Stimulated activated CD4-positive, alpha-beta T cell treated with anti-CD3 and anti-CD28 coated beads, TNF-alpha, amount 100 ng/mL, for 48 hours (primary cell): ENCODE measurements around the gene STK24.

ENCODE experiments used
- DNase-seq, 3 donors: peaks; one replicate each; pipeline ENCODE4 v3.0.0-alpha.2; 2020; ENCODE audit warnings: low read depth in 3 of 3

Gene STK24

GRCh38 chr13:98492335-98493041 lies 84.4 kb downstream of the STK24 start:
- no peak for DNase-seq

- DNase-seq = no peak
These were observed 86.0 kb downstream of the STK24 start for GRCh38 chr13:98490866-98491265.

GRCh38 chr13:98490195-98490836 lies 86.6 kb downstream of the STK24 start:
- DNase-seq = no peak

- DNase-seq = no peak
These were observed 87.3 kb downstream of the STK24 start for GRCh38 chr13:98489446-98490194.

- no peak for DNase-seq
These were observed 88.2 kb downstream of the STK24 start for GRCh38 chr13:98488736-98489135.

GRCh38 chr13:98487522-98487921 lies 89.4 kb downstream of the STK24 start:
- DNase-seq = no peak

- DNase-seq = no peak
These were observed 89.9 kb downstream of the STK24 start for GRCh38 chr13:98487016-98487415.

- no peak for DNase-seq
These were observed 90.5 kb downstream of the STK24 start for GRCh38 chr13:98486412-98486811.

GRCh38 chr13:98485561-98485960 lies 91.3 kb downstream of the STK24 start:
- DNase-seq = no peak

GRCh38 chr13:98484289-98485219 lies 92.4 kb downstream of the STK24 start:
- DNase-seq = peak; percentile 39 to 71 (median 51)

GRCh38 chr13:98483601-98484288 lies 93.2 kb downstream of the STK24 start:
- no peak for DNase-seq

- no peak for DNase-seq
These were observed 94.1 kb downstream of the STK24 start for GRCh38 chr13:98482476-98483444.

GRCh38 chr13:98480915-98481877 lies 95.7 kb downstream of the STK24 start:
- DNase-seq = peak in 2 of 3 donors; percentile 27 to 55

GRCh38 chr13:98479496-98480003 lies 97.4 kb downstream of the STK24 start:
- DNase-seq = no peak

GRCh38 chr13:98478189-98479129 lies 98.4 kb downstream of the STK24 start:
- no peak for DNase-seq

- DNase-seq = peak; percentile 75 to 84 (median 84)
These were observed 100.4 kb downstream of the STK24 start for GRCh38 chr13:98476538-98476966.

- DNase-seq = peak; percentile 19 to 51 (median 36)
These were observed 100.8 kb downstream of the STK24 start for GRCh38 chr13:98476106-98476505.
